Measurements from ENCODE around the gene SPPL3. TPM values are rescaled to one million over a fixed set of nuclear protein-coding genes. Genes with fewer than 3 reads are reported as not detected.

SPPL3 gene
- total RNA-seq, 4 donors from 2014 or later: 5.4 to 82.7 (median 23.2) TPM

GRCh38 chr12:120787889-120788288, 116.3 kb downstream of the SPPL3 start:
- Histone ChIP-seq H3K27ac (no peak overlapping the region), H3K36me3 (no peaks in the 10 kb centered on the region), H3K9me3 (no peaks in the 10 kb centered on the region), H3K27me3 (no peaks in the 10 kb centered on the region), H3K4me1 (no peaks in the 10 kb centered on the region), H3K4me3 (no peak overlapping the region)
- TF ChIP-seq POLR2A (IDR thresholded peaks at IDR 0.05): no peak
- TF ChIP-seq CTCF (IDR thresholded peaks at IDR 0.05): no peak
- intact Hi-C loops (cut with DNase I; ENCODE audit: low total_unique reads): no loop called here
- DNase-seq: no peak

GRCh38 chr12:120784804-120785203, 119.4 kb downstream of the SPPL3 start:
- Histone ChIP-seq H3K36me3 (no peaks in the 10 kb centered on the region), H3K4me3 (no peak overlapping the region), H3K27me3 (no peaks in the 10 kb centered on the region), H3K27ac (no peak overlapping the region), H3K4me1 (no peaks in the 10 kb centered on the region), H3K9me3 (no peaks in the 10 kb centered on the region)
- no peak for DNase-seq
- intact Hi-C loops (cut with DNase I; ENCODE audit: low total_unique reads): no loop called here
- TF ChIP-seq POLR2A (IDR thresholded peaks at IDR 0.05): no peak
- TF ChIP-seq CTCF (IDR thresholded peaks at IDR 0.05): no peak

GRCh38 chr12:120783197-120783596, 121.0 kb downstream of the SPPL3 start:
- H3K4me1 ChIP-seq: no peaks in the 10 kb centered on the region
- no peaks in the 10 kb centered on the region for H3K36me3 ChIP-seq
- H3K27ac ChIP-seq: peak overlapping the region in 1 of 2 donors; percentile 30
- no peaks in the 10 kb centered on the region for H3K27me3 ChIP-seq
- no peak for DNase-seq
- TF ChIP-seq POLR2A (IDR thresholded peaks at IDR 0.05) (no peak), CTCF (IDR thresholded peaks at IDR 0.05) (no peak)
- intact Hi-C loops (cut with DNase I; ENCODE audit: low total_unique reads): no loop called here
- H3K9me3 ChIP-seq: no peaks in the 10 kb centered on the region
- no peak overlapping the region for H3K4me3 ChIP-seq

GRCh38 chr12:120775862-120776552, 128.2 kb downstream of the SPPL3 start:
- H3K4me3 ChIP-seq: no peak overlapping the region
- TF ChIP-seq CTCF (IDR thresholded peaks at IDR 0.05): no peak
- no peak for TF ChIP-seq POLR2A (IDR thresholded peaks at IDR 0.05)
- H3K27me3 ChIP-seq: no peaks in the 10 kb centered on the region
- no peaks in the 10 kb centered on the region for H3K36me3 ChIP-seq
- H3K9me3 ChIP-seq: no peaks in the 10 kb centered on the region
- H3K27ac ChIP-seq: no peak overlapping the region
- DNase-seq: no peak
- intact Hi-C loops (cut with DNase I; ENCODE audit: low total_unique reads): no loop called here
- no peaks in the 10 kb centered on the region for H3K4me1 ChIP-seq

- no peak overlapping the region for H3K27ac ChIP-seq
- TF ChIP-seq CTCF (IDR thresholded peaks at IDR 0.05): no peak
- no peak for TF ChIP-seq POLR2A (IDR thresholded peaks at IDR 0.05)
- no peaks in the 10 kb centered on the region for H3K27me3 ChIP-seq
- H3K36me3 ChIP-seq: no peaks in the 10 kb centered on the region
- H3K4me1 ChIP-seq: no peaks in the 10 kb centered on the region
- intact Hi-C loops (cut with DNase I; ENCODE audit: low total_unique reads): no loop called here
- no peak overlapping the region for H3K4me3 ChIP-seq
- no peak for DNase-seq
- H3K9me3 ChIP-seq: no peaks in the 10 kb centered on the region
These were observed 129.8 kb downstream of the SPPL3 start for GRCh38 chr12:120774169-120774916.
